GM18858 (cell line): ENCODE data around the gene TBC1D7.

Source experiments
- ATAC-seq: cut with Tn5 transposase; IDR thresholded peaks from one replicate; pipeline ENCODE4 v1.9.1; 2021; ENCODE audit not compliant: unreplicated experiment

The TBC1D7 gene

DNA sequence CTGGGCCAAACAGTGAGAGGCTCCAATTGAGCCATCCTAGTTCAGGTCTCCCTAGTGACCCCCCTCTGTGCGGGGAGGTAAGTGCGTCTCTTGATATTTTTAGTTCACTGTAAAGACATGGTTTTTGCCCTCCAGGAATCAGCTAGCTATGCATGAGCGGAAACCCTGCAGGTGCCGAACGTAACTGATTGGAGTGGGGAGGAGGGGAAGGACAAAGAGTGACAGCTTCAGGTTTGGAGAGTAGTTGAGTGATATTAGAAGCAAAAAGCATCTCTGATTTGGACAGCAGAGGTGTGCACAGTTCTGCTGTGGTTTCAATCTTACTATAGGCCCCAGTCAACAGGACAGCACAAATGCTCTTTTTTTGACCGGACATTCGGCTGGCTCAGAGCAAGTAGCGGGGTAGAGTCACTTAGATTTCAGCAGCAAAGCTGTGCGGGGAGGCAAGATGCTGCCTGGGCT lies 31.8 kb downstream of the TBC1D7 start:
- peak; percentile 72 for ATAC-seq

DNA sequence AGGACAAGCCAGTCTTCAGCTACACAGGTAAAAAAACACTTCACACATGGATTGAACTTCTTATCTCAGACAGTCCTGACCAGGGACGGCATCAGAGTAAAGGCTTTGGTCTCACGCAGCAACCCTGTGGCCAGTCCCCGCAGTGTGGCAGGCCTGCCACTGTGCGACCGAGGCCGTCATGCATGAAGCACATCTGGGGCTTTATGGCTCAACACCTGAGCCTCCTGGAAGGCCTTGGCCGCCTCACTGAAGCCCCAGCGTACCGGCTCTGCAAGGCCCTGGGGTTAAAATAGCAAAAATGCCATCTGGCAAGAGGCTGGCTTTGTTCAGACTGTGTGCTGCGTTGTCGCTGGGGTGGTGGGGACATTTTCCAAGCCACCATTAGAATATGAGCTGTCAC lies 32.8 kb downstream of the TBC1D7 start:
- no peak for ATAC-seq

DNA sequence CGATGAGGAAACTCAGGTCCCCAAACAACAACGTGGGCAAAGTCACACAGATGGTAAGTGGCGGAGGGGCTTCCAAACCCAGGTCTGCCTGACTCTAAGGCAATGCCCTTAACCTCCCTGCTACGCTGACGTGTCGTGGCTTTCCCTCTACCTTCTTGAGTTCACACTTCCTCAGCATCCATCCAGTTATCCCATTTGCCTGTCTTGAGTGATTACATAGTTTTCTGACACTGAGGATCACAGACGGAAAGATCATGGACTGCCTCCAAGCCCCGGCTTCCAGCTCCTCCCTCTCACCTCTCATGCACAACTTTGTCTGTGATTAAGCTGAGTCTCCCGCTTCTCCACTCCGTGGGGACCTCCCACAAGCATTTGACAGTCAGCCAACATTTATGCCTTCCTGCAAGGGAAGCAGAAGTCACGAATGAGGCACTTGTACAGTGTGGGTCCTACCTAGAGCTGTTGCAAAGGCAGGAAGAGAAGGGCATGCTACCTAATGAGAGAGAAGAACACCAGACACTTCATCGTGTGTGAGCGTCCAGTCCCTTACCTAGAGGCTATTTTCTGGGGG lies 33.8 kb downstream of the TBC1D7 start:
- no peak for ATAC-seq

DNA sequence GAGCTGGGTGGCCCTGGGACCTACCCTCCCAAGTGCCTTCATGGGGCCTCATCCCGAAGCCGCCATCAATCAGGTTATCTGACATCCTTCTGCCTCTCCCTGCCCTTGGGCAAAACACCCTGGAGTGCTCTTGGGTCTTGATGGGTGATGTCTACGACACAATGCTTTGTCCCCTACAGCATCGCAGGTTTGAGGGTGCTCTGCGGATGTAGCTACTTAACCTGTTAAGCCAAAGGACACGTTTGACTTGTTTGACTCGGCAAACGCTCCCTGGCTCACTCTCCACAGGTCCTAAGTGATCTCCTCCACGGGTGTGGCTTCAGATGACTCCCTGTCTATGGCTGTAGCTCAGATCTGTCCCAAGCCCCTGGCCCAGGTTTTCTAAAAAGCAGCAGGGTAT lies 35.6 kb downstream of the TBC1D7 start:
- no peak for ATAC-seq

DNA sequence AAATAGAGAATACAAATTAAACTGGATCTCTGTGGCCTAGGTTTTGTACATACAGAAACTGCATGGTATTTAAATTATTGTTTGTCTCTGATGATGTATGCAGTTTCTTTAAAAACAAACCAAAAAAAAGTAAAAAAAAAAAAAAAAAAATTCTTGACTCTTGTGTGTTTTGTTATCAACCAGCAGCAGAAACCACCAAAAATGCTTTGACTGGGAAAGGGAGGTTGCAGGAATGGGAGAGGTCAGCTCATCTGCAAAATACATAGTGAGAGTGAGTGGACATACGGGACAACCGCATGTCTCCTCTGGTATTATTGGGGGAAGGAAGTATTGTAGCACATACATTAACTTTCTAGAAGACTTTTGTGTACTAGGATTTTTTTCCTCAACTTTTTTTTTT lies 38.0 kb downstream of the TBC1D7 start:
- no peak for ATAC-seq

DNA sequence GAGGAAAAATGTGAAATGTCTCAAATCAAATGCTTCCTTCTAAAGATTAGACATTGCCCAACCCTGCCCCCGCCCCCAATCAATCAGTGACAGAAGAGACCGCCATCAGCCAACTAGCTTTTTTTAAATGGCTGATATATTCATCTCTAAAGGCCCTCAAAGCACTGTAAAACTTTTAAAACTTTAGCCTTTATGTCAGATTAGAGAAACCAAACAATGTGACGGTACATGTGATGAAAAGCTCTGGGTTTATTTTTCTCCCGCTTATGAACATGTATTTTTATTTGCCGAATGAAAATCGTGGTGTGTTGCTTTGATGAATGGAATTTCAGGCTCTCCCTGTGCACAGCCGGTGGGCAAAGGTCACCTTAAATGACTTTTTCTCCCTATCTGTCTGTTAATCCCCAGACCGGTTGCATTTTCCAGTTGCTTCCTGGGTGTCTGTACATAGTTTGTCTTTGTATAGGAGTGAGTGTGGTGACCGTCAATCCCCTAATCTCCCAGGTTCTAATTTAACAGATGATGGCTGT lies 38.5 kb downstream of the TBC1D7 start:
- ATAC-seq: no peak

DNA sequence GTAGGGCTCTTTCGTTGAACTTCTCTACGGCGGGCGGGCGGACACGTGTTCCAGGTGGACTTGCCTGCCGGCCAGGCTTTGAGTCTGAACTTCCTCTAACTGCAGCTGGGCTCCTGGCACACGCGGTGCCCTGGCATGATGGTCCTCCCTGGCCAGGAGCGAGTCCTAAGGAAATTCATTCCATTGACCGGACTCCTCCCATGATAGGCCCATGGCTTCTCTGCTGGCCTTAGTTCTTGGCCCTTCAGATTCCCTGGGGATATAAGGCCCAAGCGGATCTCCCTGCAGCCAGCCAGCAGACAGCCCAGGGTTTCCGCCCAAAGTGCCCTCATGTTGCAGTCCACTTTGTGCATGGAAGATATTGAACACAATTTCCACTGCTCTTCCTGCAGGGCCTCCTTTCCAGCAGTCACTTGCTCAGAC lies 39.4 kb downstream of the TBC1D7 start:
- no peak for ATAC-seq

DNA sequence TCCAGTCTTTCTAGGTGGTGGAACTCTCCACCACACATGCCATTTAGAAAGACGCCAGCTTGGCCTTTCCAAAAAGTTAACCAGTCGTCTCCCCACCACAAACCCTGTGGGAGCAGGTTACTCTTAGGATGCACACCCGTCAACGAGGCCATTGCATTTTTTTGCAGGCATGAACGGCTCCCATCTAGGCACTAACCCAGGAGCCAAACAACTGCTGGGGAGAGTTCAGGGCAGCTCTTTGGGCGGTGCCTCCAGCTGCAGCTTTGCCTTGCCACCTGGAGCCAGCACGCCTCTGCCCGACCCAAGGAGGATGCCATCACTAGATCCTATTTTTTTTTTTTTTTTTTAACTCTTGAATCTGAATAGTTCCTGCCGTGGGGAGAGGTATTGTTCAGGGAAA lies 39.9 kb downstream of the TBC1D7 start:
- ATAC-seq: no peak

DNA sequence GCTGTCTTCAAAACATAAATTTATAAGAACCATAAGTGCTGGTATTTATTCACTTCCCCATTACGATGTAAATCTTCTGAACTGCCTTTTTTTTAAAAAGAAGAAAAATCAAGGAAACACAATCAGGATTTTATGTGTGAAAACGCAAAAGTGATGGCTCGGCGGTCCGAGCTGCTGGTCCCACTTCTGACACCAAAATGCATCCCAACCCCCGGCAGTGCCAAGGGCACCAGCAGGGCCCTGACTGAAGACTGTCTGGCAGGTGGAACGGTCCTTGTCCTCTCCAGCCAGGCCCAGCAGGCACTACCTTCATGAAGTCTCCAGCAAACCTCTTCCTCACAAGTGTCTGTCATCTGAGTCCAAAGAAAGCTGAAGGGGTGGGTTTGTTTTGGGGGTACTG lies 41.2 kb downstream of the TBC1D7 start:
- ATAC-seq: no peak

DNA sequence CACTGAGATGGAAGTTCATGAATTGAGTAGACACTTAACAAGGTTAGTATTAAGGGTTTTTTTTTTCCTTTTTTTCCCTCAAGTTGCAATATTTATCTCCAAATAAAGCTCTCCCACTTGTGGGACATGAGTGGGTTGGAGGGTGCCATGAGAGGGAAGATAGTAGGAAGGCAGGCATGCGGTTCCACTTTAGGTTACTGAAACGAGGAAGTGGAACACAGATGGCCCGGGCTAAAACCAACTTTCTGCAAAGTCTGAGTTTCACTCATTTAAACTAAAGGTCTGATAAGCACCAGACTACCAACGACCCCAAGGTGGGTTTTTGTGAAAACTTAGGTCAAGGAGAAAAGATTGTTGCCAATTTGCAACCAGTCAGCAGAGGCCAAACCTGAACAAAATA lies 42.2 kb downstream of the TBC1D7 start:
- ATAC-seq: peak; percentile 40

DNA sequence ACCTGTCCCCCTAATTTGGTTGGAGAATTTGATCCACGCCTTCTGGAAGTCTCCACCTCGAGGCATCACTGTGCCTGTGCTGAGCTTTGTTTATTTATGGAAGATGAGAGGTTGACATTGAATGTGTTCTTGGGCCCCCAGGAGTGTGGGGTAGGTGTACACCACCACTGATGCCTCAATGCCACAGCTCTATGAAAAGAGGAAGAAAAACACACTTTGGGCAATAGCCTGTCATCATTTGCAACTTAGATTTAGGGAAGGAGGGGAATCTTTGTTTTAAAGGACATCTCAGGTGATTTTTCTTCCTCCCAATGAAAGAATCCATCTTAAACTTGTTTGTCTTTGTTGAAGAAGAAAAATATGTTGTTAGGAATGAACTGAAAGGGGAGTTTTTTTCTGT lies 42.6 kb downstream of the TBC1D7 start:
- ATAC-seq: no peak

DNA sequence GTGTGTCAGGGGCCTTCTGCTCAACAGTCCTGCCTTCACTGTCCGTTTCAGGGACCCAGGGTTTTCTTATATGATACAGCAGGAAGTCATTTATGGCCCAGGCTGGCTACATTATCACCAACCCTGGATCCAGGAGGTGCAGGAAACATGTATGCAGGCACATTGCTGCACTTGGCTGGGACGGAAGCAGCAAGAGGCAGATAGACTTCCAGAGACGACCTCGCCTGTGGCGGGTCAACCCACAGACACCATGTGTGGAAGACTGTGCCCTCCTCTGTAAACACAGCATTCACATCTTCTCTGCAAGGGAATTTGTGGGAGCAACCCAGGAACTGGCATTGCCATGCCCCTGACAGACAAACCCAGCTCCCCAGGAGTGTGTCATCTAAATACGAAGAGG lies 43.7 kb downstream of the TBC1D7 start:
- ATAC-seq: no peak

DNA sequence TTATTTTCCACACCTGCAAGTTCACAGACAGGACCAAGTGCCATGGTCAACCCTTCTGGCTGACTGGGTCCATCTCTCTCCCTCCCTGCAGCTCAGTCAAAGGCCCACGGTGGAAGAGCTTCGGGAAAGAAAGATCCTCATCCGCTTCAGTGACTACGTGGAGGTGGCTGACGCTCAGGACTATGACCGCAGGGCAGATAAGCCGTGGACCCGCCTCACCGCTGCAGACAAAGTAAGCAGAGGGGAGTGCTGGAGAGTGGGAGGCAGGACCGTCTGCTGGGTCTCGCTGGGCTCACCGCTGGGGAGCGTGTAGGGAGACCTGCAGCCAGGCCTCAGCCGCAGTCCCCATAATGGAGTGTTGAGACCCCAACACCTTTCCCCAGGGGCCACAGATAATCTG lies 45.0 kb downstream of the TBC1D7 start:
- ATAC-seq: no peak

DNA sequence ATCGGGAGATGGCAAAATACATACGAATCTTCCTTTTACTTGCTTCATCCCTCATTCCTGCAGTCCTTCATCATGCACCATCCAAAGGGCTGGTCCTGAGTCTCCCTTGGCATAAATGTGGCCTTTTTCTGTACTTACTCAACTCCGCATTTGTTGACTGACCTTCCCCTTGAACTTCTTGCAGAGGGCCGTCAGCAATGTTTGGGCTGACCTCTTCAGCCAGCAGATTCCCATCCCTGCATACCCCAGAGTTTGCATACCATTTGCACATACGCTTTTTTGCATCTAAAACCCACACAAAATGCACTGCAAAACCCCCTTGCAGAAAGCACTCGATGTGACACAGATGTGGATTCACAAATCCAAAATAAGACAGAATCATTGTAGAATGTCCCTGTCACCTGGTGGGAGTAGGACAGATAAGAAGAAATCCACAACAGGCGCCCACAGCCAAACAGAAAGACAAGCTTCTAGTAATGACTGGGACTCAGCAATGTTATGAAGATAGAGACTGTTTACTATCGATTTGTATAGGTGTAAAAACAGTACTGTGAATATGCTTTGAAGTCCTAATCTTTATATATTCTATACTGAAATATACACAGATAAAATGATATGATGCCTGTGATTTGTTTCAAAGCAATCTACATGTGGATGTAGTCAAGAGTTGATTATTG lies 45.8 kb downstream of the TBC1D7 start:
- no peak for ATAC-seq

DNA sequence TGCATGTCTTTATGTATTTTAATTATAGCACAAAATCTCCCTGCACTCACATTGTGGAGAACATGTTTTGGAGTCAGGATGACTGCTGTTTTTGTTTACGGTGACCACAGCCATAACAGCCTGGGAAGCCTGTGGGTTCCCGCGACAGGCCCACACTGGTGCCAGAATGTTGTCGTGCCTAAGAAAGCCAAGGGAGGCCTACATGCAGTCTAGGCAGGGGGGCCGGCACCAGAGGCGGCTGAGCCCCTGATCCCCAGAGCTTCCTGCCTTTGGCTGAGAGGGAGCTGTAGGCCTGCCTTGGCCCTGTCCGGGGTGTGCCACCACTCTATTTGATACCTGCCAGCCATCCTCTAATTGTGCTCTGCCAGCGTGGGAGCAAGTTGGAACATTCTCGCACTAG lies 46.7 kb downstream of the TBC1D7 start:
- no peak for ATAC-seq

DNA sequence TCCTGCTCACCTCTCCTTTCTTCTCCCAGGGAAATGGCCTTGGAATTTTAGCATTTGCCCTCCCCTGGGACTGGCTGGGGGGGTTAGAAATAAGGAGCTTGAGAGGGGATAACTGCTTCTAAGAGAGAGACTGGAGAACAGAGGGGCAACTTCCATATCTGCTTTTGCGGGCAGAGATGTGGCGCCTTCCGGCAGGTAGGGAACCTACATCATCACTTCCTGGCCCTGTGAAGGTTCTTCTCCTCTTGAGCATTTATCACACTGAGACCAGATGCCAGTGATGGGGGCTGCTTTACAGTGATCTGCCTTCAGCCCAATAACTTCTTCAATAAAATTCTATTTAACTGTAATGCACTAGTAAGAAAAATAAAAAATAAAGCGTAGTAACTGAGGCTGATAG lies 48.1 kb downstream of the TBC1D7 start:
- ATAC-seq: no peak

DNA sequence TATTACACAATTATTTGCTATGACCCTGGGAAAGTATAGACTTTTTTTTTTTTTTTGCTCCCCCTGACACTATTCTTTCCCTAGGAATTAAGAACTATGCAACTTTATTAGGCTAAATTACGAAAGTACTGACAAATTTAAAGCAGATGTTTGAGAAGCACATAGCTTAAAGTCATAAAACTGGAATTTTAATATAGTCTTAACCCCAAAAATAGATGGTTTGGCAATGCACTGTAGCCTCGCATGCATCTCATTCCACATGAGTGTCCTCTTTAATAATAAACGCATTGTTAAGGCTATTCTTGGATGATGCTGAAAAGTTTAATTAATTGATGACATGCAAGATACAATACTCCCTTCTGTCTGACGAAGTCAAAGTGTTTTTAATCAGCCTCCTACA lies 49.3 kb downstream of the TBC1D7 start:
- no peak for ATAC-seq

DNA sequence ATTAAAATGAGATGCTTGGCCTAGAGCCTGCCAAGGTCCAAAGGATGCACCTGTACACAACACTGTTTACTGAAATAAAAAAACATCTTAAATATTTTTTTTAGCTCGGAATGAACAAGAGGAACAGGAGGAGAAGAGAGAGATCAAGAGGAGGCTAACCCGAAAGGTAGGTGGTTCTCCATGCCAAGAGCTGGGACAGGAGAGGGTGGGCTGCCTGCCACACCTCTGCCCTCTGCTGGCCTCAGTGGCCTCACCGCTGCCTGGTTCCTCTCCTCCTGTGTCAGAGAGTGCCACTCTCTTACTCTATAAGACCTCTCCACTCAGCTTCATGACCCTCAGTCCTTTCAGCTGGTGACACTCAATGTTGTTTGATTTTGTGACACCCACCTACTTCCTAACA lies 50.2 kb downstream of the TBC1D7 start:
- ATAC-seq: no peak

DNA sequence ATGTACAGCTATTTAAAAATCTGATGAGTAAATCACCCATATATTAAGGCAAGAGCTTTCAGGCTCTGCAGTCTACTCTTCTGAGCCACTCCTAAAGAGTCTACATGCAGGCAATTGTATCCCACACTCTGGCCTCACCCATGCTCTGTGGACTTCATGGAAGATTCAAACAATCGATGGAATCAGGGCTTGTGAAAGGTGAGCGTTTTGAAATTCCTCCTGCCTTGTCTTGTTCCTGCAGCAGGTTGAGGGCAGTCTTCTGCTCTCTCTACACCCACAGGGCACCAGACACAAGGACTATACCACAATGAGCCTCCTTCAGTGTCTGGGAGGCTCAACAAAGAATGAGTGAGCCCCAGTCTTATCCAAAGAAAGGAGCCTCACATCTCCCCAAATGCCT lies 51.1 kb downstream of the TBC1D7 start:
- ATAC-seq: no peak

DNA sequence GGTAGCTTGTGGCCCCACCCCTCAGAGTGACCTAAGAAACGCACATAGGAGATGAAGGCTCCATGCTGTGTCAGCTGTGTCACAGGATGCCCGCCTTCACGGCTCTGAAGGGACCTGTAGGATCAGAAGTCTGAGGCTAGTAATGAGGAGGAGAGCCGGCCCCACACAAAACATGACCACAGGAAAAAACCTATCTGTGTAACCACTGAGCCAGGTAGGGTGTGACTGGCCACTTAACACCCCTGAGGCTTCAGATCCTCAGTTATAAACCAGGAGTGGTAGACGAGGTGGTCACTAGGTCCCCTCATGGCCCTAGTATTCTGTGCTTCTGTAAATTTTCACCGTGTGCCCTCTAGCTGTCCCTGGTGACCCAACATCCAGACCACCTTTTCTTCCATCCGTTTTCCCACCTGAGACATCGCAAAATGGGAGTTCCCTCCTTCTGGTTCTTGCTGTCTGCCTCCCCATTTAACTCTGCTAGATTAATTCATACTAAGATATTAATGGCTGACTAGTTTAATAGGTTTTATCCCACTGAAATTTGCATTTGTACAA lies 52.8 kb downstream of the TBC1D7 start:
- ATAC-seq: no peak

DNA sequence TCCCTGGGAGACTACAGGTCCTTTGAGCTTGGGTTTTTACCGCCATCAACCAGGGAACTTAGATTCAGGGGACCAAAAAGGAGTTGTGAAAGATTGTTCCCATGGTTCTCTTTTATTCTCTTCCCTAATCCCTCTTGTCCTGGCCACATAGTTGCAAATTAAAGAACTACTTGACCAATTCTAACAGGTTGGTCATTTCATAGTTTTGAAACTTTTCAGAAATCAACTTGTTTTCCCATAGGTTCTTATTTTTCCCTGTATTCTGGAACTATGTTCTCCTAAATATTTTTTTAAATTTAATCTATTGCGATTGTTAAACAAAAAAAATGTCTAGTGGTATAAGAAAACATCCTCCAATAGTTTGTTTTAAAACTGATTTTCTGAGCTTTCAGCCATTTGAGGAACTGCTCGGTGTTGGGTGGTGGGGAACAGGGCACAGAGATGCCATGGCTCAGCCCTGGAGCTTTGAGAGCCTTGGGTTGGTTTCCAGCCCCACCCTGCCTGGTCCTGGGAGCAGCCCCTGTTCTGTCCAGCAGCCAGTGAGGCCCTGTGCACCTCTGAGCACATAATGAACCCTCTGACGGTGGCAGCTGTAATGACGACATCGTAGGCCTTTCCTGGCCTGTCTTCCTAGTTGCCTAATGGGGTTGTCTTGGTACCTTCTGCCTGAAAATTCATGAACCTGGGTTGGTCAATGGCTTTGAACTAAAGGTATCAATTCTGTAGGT lies 53.5 kb downstream of the TBC1D7 start:
- no peak for ATAC-seq
